ENCODE results near the gene ITM2C. TPM values are rescaled to one million over a fixed set of nuclear protein-coding genes. Genes with fewer than 3 reads are reported as not detected.

ITM2C gene
- total RNA-seq, 2 experiments from 2014 or later = 43.2 to 43.4 TPM

GRCh38 chr2:230899287-230899686, 34.5 kb downstream of the ITM2C start:
- H3K27ac Mint-ChIP-seq = no peak overlapping the region
- H3K4me1 Mint-ChIP-seq (ENCODE audit: low read depth) = peaks cover 41% of the 10 kb centered on the region
- intact Hi-C loops (cut with micrococcal nuclease) = no loop called here
- H3K9me3 Mint-ChIP-seq = no peaks in the 10 kb centered on the region
- TF ChIP-seq CTCF (IDR thresholded peaks at IDR 0.05) = no peak
- no peak overlapping the region for H3K4me3 Mint-ChIP-seq
- ChIA-PET POLR2A (no interaction called here), CTCF (interaction anchor here (0.9 to 20.9 kb wide), 5 partner anchors 26 to 154 kb away, joined by 4 to 437 read pairs (median 24); partner anchors contain the start of gene GPR55)
- H3K27me3 Mint-ChIP-seq = no peaks in the 10 kb centered on the region
- H3K36me3 Mint-ChIP-seq (ENCODE audit: low read depth) = no peaks in the 10 kb centered on the region
- no peak for ATAC-seq
- DNase-seq = no peak

DNA sequence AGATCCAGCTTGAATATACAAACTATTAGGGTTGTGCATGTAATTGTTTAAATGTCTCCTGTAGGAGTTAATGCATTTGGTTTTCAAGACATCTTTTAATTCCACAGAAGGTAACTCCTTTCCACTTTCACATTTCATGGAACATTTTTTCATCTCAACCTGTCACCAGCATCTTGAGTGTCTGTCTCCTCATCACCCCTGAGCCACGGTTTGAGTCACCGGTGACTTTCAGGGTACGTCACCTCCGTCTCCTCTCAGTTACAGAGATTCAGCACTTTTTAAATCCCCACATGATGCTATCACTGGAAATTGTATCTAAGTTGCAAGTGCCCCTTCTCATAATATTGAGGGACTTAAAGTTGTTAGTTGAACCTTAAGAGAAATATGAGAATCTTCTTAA, 35.0 kb downstream of the ITM2C start:
- DNase-seq (peak; percentile 70), ATAC-seq (peak; percentile 71)
- no peaks in the 10 kb centered on the region for H3K9me3 Mint-ChIP-seq
- no peak overlapping the region for H3K4me3 Mint-ChIP-seq
- ChIA-PET CTCF (interaction anchor here (0.9 to 20.9 kb wide), 6 partner anchors 14 to 153 kb away, joined by 4 to 437 read pairs (median 30); partner anchors contain the start of gene GPR55), POLR2A (no interaction called here)
- TF ChIP-seq CTCF (IDR thresholded peaks at IDR 0.05) = no peak
- no peaks in the 10 kb centered on the region for H3K36me3 Mint-ChIP-seq (ENCODE audit: low read depth)
- no peaks in the 10 kb centered on the region for H3K27me3 Mint-ChIP-seq
- intact Hi-C loops (cut with micrococcal nuclease) = loop anchor here (5.0 kb wide), 1 partner anchor 153 kb away; no protein-coding TSS in a partner anchor
- peaks cover 41% of the 10 kb centered on the region for H3K4me1 Mint-ChIP-seq (ENCODE audit: low read depth)
- H3K27ac Mint-ChIP-seq = no peak overlapping the region

DNA sequence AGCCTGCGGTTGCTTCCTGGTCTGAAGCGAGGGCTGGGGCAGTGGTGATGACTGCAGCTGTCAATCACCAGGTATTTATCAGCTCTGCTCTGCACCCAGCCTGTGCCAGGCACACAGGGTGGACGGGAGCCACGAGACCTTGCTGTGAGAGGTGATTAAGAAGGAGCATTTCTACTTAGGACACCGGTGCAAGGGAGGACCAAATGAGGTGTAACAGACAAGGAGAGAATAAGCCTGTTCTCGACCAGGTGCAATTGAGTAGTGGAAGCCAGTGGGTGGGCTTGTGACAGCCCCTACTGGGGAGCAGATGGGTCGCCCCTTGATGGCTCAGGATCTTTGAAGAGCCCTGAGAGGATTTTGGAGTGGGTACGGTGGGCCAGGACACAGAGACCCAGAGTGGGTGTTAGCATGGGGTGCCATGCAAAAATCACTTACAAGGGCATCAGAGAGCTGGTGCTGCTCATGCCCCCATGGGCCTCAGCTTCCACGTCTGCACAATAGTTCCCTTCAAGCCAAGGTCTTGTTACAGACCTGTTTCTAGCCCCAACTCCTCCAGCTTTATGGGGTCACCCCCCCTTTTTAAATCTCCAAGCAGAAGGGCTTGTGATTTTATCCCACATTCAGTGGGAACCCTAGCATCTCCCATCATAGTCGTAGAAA, 35.7 kb downstream of the ITM2C start:
- no peak for TF ChIP-seq CTCF (IDR thresholded peaks at IDR 0.05)
- ATAC-seq (no peak), DNase-seq (no peak)
- intact Hi-C loops (cut with micrococcal nuclease) = loop anchor here (5.0 kb wide), 1 partner anchor 152 kb away; no protein-coding TSS in a partner anchor
- peaks cover 47% of the 10 kb centered on the region for H3K4me1 Mint-ChIP-seq (ENCODE audit: low read depth)
- H3K4me3 Mint-ChIP-seq = no peak overlapping the region
- CTCF ChIA-PET = interaction anchor here (1.8 to 20.9 kb wide), 7 partner anchors 13 to 153 kb away, joined by 6 to 437 read pairs (median 21); partner anchors contain the start of gene GPR55
- H3K27me3 Mint-ChIP-seq = no peaks in the 10 kb centered on the region
- H3K9me3 Mint-ChIP-seq = no peaks in the 10 kb centered on the region
- POLR2A ChIA-PET = interaction anchor here (0.9 kb wide), 1 partner anchor 20 kb away, joined by 3 read pairs; no protein-coding TSS in a partner anchor
- H3K27ac Mint-ChIP-seq = no peak overlapping the region
- H3K36me3 Mint-ChIP-seq (ENCODE audit: low read depth) = no peaks in the 10 kb centered on the region

DNA sequence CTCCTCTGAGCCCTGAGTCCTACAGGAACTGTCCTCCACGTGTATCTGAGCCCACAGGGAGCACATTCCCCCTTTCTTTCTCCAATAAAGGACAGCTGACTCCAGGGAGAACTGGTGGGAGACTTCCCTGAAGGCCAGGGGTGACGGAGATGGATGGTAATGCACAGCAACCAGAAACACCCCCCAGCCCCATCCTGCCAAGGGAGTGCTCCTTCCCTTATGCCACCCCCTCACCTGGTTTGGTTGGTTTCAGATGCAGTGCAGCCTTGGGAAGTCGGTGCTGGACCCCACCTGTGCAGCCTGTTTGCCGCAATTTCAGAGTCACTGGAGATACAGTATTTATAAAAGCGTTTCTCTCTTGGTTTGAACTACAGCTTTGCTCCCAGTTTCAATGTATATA, 36.3 kb downstream of the ITM2C start:
- H3K27ac Mint-ChIP-seq = no peak overlapping the region
- H3K4me3 Mint-ChIP-seq = no peak overlapping the region
- no peaks in the 10 kb centered on the region for H3K27me3 Mint-ChIP-seq
- no peak for TF ChIP-seq CTCF (IDR thresholded peaks at IDR 0.05)
- H3K4me1 Mint-ChIP-seq (ENCODE audit: low read depth) = peaks cover 49% of the 10 kb centered on the region
- no peak for ATAC-seq
- intact Hi-C loops (cut with micrococcal nuclease) = loop anchor here (5.0 kb wide), 1 partner anchor 151 kb away; no protein-coding TSS in a partner anchor
- POLR2A ChIA-PET = interaction anchor here (0.9 kb wide), 1 partner anchor 20 kb away, joined by 3 read pairs; no protein-coding TSS in a partner anchor
- H3K36me3 Mint-ChIP-seq (ENCODE audit: low read depth) = no peaks in the 10 kb centered on the region
- DNase-seq = no peak
- CTCF ChIA-PET = interaction anchor here (1.0 to 20.9 kb wide), 12 partner anchors 13 to 157 kb away, joined by 3 to 437 read pairs (median 8); partner anchors contain the start of gene GPR55
- no peaks in the 10 kb centered on the region for H3K9me3 Mint-ChIP-seq
